BJ (cell line): ENCODE results near the gene TLX3. TPM values are rescaled to one million over a fixed set of nuclear protein-coding genes. Genes with fewer than 3 reads are reported as not detected.

Source experiments
- CTCF ChIA-PET: fragments of 350-600 bp; formaldehyde crosslinking; extraction: SDS; loops from one replicate; lab custom pipeline; 2021; ENCODE audit warnings: antibody characterized with exemption, inconsistent platforms; lab: Yijun Ruan, JAX
- POLR2A ChIA-PET: fragments of 300-600 bp; sonication (Branson Sonifier 250); formaldehyde crosslinking; extraction: SDS; loops from one replicate; lab custom pipeline; 2021; ENCODE audit warnings: antibody characterized with exemption; lab: Charles Lee
- DNase-seq: peaks from one replicate; pipeline ENCODE4 v3.0.0-alpha.2; 2011; ENCODE audit warnings: low read depth
- H3K27me3 ChIP-seq: 2 replicates; pipeline ENCODE4 v1.6.0; 2011; ENCODE audit warnings: low read length; ENCODE audit not compliant: control insufficient read depth, insufficient read depth
- H3K36me3 ChIP-seq: 2 replicates; pipeline ENCODE4 v1.5.1; 2011; ENCODE audit warnings: low read length; ENCODE audit not compliant: control insufficient read depth, insufficient read depth
- H3K4me3 ChIP-seq: 2 replicates; pipeline ENCODE4 v1.5.1; 2011; ENCODE audit warnings: low read depth, mild to moderate bottlenecking, control low read depth, low read length
- CTCF ChIP-seq: IDR thresholded peaks from 2 replicates; pipeline ENCODE4 v1.5.1; 2011; ENCODE audit warnings: low read depth, mild to moderate bottlenecking, control low read depth, inconsistent platforms, low read length, moderate library complexity; ENCODE audit not compliant: insufficient read depth
- polyA plus RNA-seq: library from polyadenylated mRNA; depleted of rRNA; stranded (reverse); fragments of >200 nt; gene quantifications from 2 replicates; pipeline ENCODE4 v1.2.3, GENCODE V29; 2011

Gene TLX3
- polyA plus RNA-seq, 1 experiment, result not detected

- Histone ChIP-seq H3K27me3 (peaks cover 72% of the 10 kb centered on the region), H3K4me3 (no peak overlapping the region), H3K36me3 (no peaks in the 10 kb centered on the region)
- POLR2A ChIA-PET, result no interaction called here
- CTCF ChIA-PET, result no interaction called here
- DNase-seq, result no peak
- TF ChIP-seq CTCF, result no peak
Observed at GRCh38 chr5:171316258-171317121, 7.4 kb downstream of the TLX3 start.

GRCh38 chr5:171317230-171317629 lies 8.2 kb downstream of the TLX3 start:
- peaks cover 75% of the 10 kb centered on the region for H3K27me3 ChIP-seq
- DNase-seq, result no peak
- no peak for TF ChIP-seq CTCF
- CTCF ChIA-PET, result interaction anchor here (1.4 to 1.7 kb wide), 2 partner anchors 14 to 20 kb away, joined by 4 read pairs; no protein-coding TSS in a partner anchor
- POLR2A ChIA-PET, result no interaction called here
- no peak overlapping the region for H3K4me3 ChIP-seq
- H3K36me3 ChIP-seq, result no peaks in the 10 kb centered on the region

- TF ChIP-seq CTCF, result no peak
- no peak for DNase-seq
- H3K36me3 ChIP-seq, result no peaks in the 10 kb centered on the region
- H3K4me3 ChIP-seq, result no peak overlapping the region
- ChIA-PET CTCF (interaction anchor here (1.0 to 1.7 kb wide), 3 partner anchors 10 to 20 kb away, joined by 4 to 5 read pairs (median 4); no protein-coding TSS in a partner anchor), POLR2A (no interaction called here)
- peaks cover 68% of the 10 kb centered on the region for H3K27me3 ChIP-seq
Observed at GRCh38 chr5:171318026-171318425, 9.0 kb downstream of the TLX3 start.

- H3K27me3 ChIP-seq, result peaks cover 55% of the 10 kb centered on the region
- H3K4me3 ChIP-seq, result no peak overlapping the region
- TF ChIP-seq CTCF, result no peak
- no peaks in the 10 kb centered on the region for H3K36me3 ChIP-seq
- POLR2A ChIA-PET, result no interaction called here
- CTCF ChIA-PET, result interaction anchor here (0.7 to 1.1 kb wide), 3 partner anchors 10 to 48 kb away, joined by 3 to 4 read pairs (median 3); no protein-coding TSS in a partner anchor
- DNase-seq, result no peak
Observed at GRCh38 chr5:171321447-171321846, 12.4 kb downstream of the TLX3 start.

GRCh38 chr5:171322527-171322926 lies 13.5 kb downstream of the TLX3 start:
- ChIA-PET POLR2A (no interaction called here), CTCF (interaction anchor here (0.5 to 2.5 kb wide), 7 partner anchors 9 to 132 kb away, joined by 3 to 12 read pairs (median 3); no protein-coding TSS in a partner anchor)
- Histone ChIP-seq H3K4me3 (no peak overlapping the region), H3K36me3 (no peaks in the 10 kb centered on the region), H3K27me3 (peaks cover 46% of the 10 kb centered on the region)
- DNase-seq, result no peak
- TF ChIP-seq CTCF, result no peak
